Bronchial epithelial cell (primary cell): ENCODE data around the gene PTPRB. TPM values are rescaled to one million over a fixed set of nuclear protein-coding genes. Genes with fewer than 3 reads are reported as not detected.
A peak's percentile ranks its signal among the peaks of the same experiment; 100 is the strongest.

Experiments used
- DNase-seq: peaks from one replicate; pipeline ENCODE4 v3.0.0-alpha.2; 2010; ENCODE audit warnings: low read depth
- FAIRE-seq: peaks from 2 replicates; lab custom pipeline; 2011; peaks lifted over from hg19 to GRCh38; lab: Jason Lieb, UNC
- H3K27me3 ChIP-seq: 2 replicates; pipeline ENCODE4 v1.5.1; 2011; ENCODE audit warnings: low read length; ENCODE audit not compliant: control insufficient read depth, insufficient read depth
- H3K36me3 ChIP-seq: 2 replicates; pipeline ENCODE4 v1.5.1; 2011; ENCODE audit warnings: low read length; ENCODE audit not compliant: control insufficient read depth, insufficient read depth
- H3K4me3 ChIP-seq: 2 replicates; pipeline ENCODE4 v1.5.1; 2011; ENCODE audit warnings: mild to moderate bottlenecking, low read depth, low read length, control low read depth
- CTCF ChIP-seq: IDR thresholded peaks from 2 replicates; pipeline ENCODE4 v1.5.1; 2011; ENCODE audit warnings: mild to moderate bottlenecking, moderate library complexity, low read length, control low read depth, inconsistent platforms; ENCODE audit not compliant: insufficient read depth, severe bottlenecking
- total RNA-seq: library from RNA; depleted of rRNA; stranded (reverse); fragments of >200 nt; gene quantifications from 2 replicates; pipeline ENCODE4 v1.2.1, GENCODE V29; 2014

PTPRB gene
- total RNA-seq, 1 donor from 2014 or later, result 0.53 TPM

DNA sequence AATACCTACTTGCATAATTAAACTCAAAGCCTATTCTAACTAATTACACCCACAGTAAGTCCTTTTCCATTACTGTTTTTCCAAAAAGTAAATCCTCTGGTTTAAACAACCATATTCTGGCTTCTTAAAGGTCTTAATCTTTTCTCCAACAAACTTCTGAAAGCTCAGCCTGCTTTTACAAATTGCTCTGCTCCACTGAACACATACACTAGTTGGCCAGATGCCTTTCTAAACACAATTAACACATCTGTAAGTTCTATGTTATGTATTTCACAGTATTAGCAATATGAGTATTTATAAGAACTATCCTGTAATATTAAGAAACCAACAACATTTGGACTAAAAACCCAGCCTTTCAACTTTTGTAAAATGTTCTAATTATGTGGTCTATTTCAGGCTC is 30.1 kb downstream of the PTPRB start:
- Histone ChIP-seq H3K4me3 (no peak overlapping the region), H3K36me3 (no peaks in the 10 kb centered on the region), H3K27me3 (peaks cover 3% of the 10 kb centered on the region)
- FAIRE-seq, result no peak
- no peak for TF ChIP-seq CTCF
- no peak for DNase-seq

DNA sequence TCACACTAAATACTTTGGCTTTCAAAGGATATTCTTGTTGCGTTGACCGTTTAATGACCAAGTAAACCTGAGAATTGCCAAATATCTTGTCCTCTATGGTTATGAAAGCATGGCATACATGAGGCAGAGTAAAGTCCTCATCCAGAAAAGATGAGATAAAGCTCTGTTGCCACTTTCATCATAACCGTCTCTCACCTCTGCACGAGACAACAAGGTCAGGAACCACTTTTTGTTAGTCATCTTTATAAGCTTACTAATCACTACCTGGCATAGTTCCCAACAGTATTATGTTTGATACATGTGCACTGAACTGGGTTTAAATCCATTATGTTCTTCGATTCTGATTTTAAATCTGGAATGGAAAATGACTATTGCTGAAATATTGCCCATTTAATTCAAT is 31.3 kb downstream of the PTPRB start:
- no peak overlapping the region for H3K4me3 ChIP-seq
- H3K36me3 ChIP-seq, result no peaks in the 10 kb centered on the region
- peaks cover 3% of the 10 kb centered on the region for H3K27me3 ChIP-seq
- TF ChIP-seq CTCF, result no peak
- DNase-seq, result peak; percentile 76
- FAIRE-seq, result no peak

- DNase-seq, result no peak
- Histone ChIP-seq H3K27me3 (peaks cover 3% of the 10 kb centered on the region), H3K4me3 (no peak overlapping the region), H3K36me3 (no peaks in the 10 kb centered on the region)
- FAIRE-seq, result no peak
- no peak for TF ChIP-seq CTCF
Observed at GRCh38 chr12:70604662-70605061, 32.6 kb downstream of the PTPRB start.

DNA sequence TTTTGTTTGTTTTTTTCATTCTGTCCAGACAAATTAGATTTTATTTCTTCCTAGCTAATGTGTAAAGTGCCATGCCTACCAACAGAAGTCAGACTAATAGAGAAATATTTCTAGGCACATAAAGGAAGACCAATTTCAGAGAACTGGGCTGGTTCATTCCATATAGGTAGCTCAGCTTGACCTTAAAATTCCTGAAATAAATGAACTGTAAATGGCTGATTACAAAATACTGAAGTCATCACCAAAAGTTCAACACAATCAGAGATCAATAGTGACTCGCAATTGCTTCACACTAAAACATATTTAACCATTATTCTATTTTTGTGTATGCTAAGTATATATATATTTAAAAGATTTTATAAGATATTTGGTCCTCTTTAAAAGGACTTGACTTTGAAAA is 34.2 kb downstream of the PTPRB start:
- FAIRE-seq, result no peak
- Histone ChIP-seq H3K36me3 (no peaks in the 10 kb centered on the region), H3K4me3 (no peak overlapping the region), H3K27me3 (no peaks in the 10 kb centered on the region)
- DNase-seq, result peak; percentile 18
- no peak for TF ChIP-seq CTCF

- Histone ChIP-seq H3K36me3 (no peaks in the 10 kb centered on the region), H3K4me3 (no peak overlapping the region), H3K27me3 (no peaks in the 10 kb centered on the region)
- no peak for DNase-seq
- no peak for FAIRE-seq
- no peak for TF ChIP-seq CTCF
Observed at GRCh38 chr12:70598467-70599193, 38.6 kb downstream of the PTPRB start.

DNA sequence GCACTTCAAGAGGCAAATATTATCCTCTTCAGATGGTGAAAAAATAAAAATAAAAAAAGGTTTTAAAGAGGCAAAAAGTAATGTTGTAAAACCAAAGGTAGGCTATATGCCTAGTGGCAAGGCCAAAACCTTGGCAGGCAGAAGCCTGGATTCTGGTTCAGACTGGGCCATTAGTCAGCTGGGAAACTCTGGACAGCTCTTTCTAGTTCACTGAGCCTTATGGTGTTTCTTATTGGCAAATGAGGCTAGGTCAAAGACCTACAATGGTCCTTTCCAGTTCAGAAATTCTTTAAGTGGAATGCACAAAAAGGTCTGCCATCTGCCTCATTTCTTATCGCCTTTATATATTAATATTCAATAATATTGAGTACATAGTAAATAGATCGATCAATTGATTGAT is 44.6 kb downstream of the PTPRB start:
- FAIRE-seq, result no peak
- no peak for TF ChIP-seq CTCF

More for the DNA sequence above, 44.6 kb downstream of the PTPRB start:
- H3K36me3 ChIP-seq, result no peaks in the 10 kb centered on the region
- no peak for DNase-seq
- no peaks in the 10 kb centered on the region for H3K27me3 ChIP-seq
- no peak overlapping the region for H3K4me3 ChIP-seq
